Tibial nerve (tissue), 4 donors: ENCODE measurements around the gene FOXQ1.

ENCODE experiments used
- CTCF ChIP-seq, 5 experiments: fragments of 200-600 bp in 3 of 5; fragments of 450-650 bp in 2 of 5; sonication (generic) in 3 of 5; IDR thresholded peaks; one replicate each; pipeline ENCODE4 v1.5.1; 2016 to 2019; ENCODE audit warnings: antibody characterized with exemption in 5 of 5, mild to moderate bottlenecking in 3 of 5, moderate library complexity in 2 of 5
- EP300 ChIP-seq, 2 donors: sonication (generic); formaldehyde crosslinking; IDR thresholded peaks; one replicate each; pipeline ENCODE4 v1.6.1; 2017; ENCODE audit warnings: antibody characterized with exemption in 2 of 2, mild to moderate bottlenecking in 1 of 2
- POLR2A ChIP-seq, 2 donors: fragments of 450-650 bp; IDR thresholded peaks; one replicate each; pipeline ENCODE4 v1.6.1; 2017; ENCODE audit warnings: antibody characterized with exemption in 2 of 2, mild to moderate bottlenecking in 2 of 2, moderate library complexity in 2 of 2

- TF ChIP-seq CTCF (IDR thresholded peaks at IDR 0.05) (no peak), EP300 (IDR thresholded peaks at IDR 0.05) (no peak), POLR2A (IDR thresholded peaks at IDR 0.05) (no peak)
These were observed 10.3 kb downstream of the FOXQ1 start for GRCh38 chr6:1322156-1322555.
